HepG2 (cell line): ENCODE data around the gene HUNK. TPM values are rescaled to one million over a fixed set of nuclear protein-coding genes. Genes with fewer than 3 reads are reported as not detected.

Source experiments
- CHCHD3 ChIP-seq: sonication (generic); formaldehyde crosslinking; IDR thresholded peaks from 2 replicates; pipeline ENCODE4 v1.8.0; 2022; ENCODE audit warnings: mild to moderate bottlenecking, missing genetic modification reagents, moderate library complexity
- HDAC2 ChIP-seq: sonication (generic); formaldehyde crosslinking; IDR thresholded peaks from 2 replicates; pipeline ENCODE4 v1.4.0; 2020; ENCODE audit warnings: missing genetic modification reagents
- KDM6A ChIP-seq: IDR thresholded peaks from 2 replicates; pipeline ENCODE4 v1.6.1; 2016; ENCODE audit warnings: low read depth
- MAFK ChIP-seq, 2 experiments: IDR thresholded peaks in 1 of 2; conservative IDR thresholded peaks in 1 of 2; 2 replicates each; pipeline ENCODE4 v1.6.1; 2011; ENCODE audit warnings: improper control_type of control experiment in 2 of 2, low read length in 2 of 2
- MTF1 ChIP-seq: sonication (generic); formaldehyde crosslinking; IDR thresholded peaks from 2 replicates; pipeline ENCODE4 v1.5.0; 2020; ENCODE audit warnings: missing genetic modification reagents
- MTF2 ChIP-seq: sonication (generic); formaldehyde crosslinking; IDR thresholded peaks from 2 replicates; pipeline ENCODE4 v1.5.0; 2020; ENCODE audit warnings: missing genetic modification reagents, borderline replicate concordance
- NFKBIZ ChIP-seq: IDR thresholded peaks from 2 replicates; pipeline ENCODE4 v1.6.1; 2018; ENCODE audit warnings: missing genetic modification reagents, missing compliant biosample characterization
- NR3C1 ChIP-seq: sonication (generic); formaldehyde crosslinking; IDR thresholded peaks from 2 replicates; pipeline ENCODE4 v1.4.0; 2020; ENCODE audit warnings: missing genetic modification reagents
- PAWR ChIP-seq: sonication (generic); formaldehyde crosslinking; IDR thresholded peaks from 2 replicates; pipeline ENCODE4 v1.4.0; 2020; ENCODE audit warnings: missing genetic modification reagents, mild to moderate bottlenecking, borderline replicate concordance
- PHF8 ChIP-seq: sonication (generic); formaldehyde crosslinking; IDR thresholded peaks from 2 replicates; pipeline ENCODE4 v1.5.0; 2020; ENCODE audit warnings: missing genetic modification reagents
- POGZ ChIP-seq: sonication (generic); formaldehyde crosslinking; IDR thresholded peaks from 2 replicates; pipeline ENCODE4 v1.4.0; 2020; ENCODE audit warnings: mild to moderate bottlenecking, missing genetic modification reagents
- POLR2AphosphoS2 ChIP-seq: IDR thresholded peaks from 2 replicates; pipeline ENCODE4 v1.6.1; 2011; ENCODE audit warnings: low read depth, low read length, improper control_type of control experiment
- PREB ChIP-seq: sonication (generic); formaldehyde crosslinking; IDR thresholded peaks from 2 replicates; pipeline ENCODE4 v1.4.0; 2020; ENCODE audit warnings: missing genetic modification reagents
- SMAD1 ChIP-seq: sonication (generic); formaldehyde crosslinking; IDR thresholded peaks from 2 replicates; pipeline ENCODE4 v1.4.0; 2020; ENCODE audit warnings: missing genetic modification reagents, low read depth, mild to moderate bottlenecking, borderline replicate concordance
- TARDBP ChIP-seq: sonication (generic); formaldehyde crosslinking; IDR thresholded peaks from 2 replicates; pipeline ENCODE4 v1.8.0; 2022; ENCODE audit warnings: mild to moderate bottlenecking, missing genetic modification reagents
- TEAD2 ChIP-seq: sonication (generic); formaldehyde crosslinking; IDR thresholded peaks from 2 replicates; pipeline ENCODE4 v1.9.0; 2021; ENCODE audit warnings: missing genetic modification reagents
- TEAD3 ChIP-seq: optimal IDR thresholded peaks from 2 replicates; pipeline ENCODE3; 2016; ENCODE audit warnings: borderline replicate concordance
- TOPORS ChIP-seq: sonication (generic); formaldehyde crosslinking; IDR thresholded peaks from 2 replicates; pipeline ENCODE4 v1.8.0; 2023; ENCODE audit warnings: mild to moderate bottlenecking, missing genetic modification reagents
- WIZ ChIP-seq: sonication (generic); formaldehyde crosslinking; IDR thresholded peaks from 2 replicates; pipeline ENCODE4 v1.5.1; 2020; ENCODE audit warnings: mild to moderate bottlenecking, missing genetic modification reagents
- ZBTB20 ChIP-seq: sonication (generic); formaldehyde crosslinking; IDR thresholded peaks from 2 replicates; pipeline ENCODE4 v1.8.1; 2023; ENCODE audit warnings: missing genetic modification reagents, low read depth, mild to moderate bottlenecking, borderline replicate concordance
- ZBTB26 ChIP-seq: IDR thresholded peaks from 2 replicates; pipeline ENCODE4 v1.6.1; 2016; ENCODE audit warnings: missing compliant biosample characterization, missing genetic modification reagents, borderline replicate concordance
- ZFP1 ChIP-seq: IDR thresholded peaks from 2 replicates; pipeline ENCODE4 v1.6.1; 2016
- ZNF263 ChIP-seq: sonication (generic); formaldehyde crosslinking; IDR thresholded peaks from 2 replicates; pipeline ENCODE4 v1.4.0; 2020; ENCODE audit warnings: missing genetic modification reagents
- ZNF331 ChIP-seq: sonication (generic); formaldehyde crosslinking; IDR thresholded peaks from 2 replicates; pipeline ENCODE4 v1.4.0; 2020; ENCODE audit warnings: missing genetic modification reagents
- ZNF451 ChIP-seq: sonication (generic); formaldehyde crosslinking; IDR thresholded peaks from 2 replicates; pipeline ENCODE4 v1.5.0; 2020; ENCODE audit warnings: mild to moderate bottlenecking, missing genetic modification reagents
- ZNF547 ChIP-seq: sonication (generic); formaldehyde crosslinking; IDR thresholded peaks from 2 replicates; pipeline ENCODE4 v1.5.1; 2020; ENCODE audit warnings: mild to moderate bottlenecking, missing genetic modification reagents
- ZNF7 ChIP-seq: IDR thresholded peaks from 2 replicates; pipeline ENCODE4 v1.6.1; 2016; ENCODE audit warnings: missing biosample characterization, missing genetic modification reagents
- ZNF75D ChIP-seq: sonication (generic); formaldehyde crosslinking; IDR thresholded peaks from 2 replicates; pipeline ENCODE4 v1.8.1; 2023; ENCODE audit warnings: missing genetic modification reagents, mild to moderate bottlenecking, borderline replicate concordance
- ZNF839 ChIP-seq: sonication (generic); formaldehyde crosslinking; IDR thresholded peaks from 2 replicates; pipeline ENCODE4 v1.4.0; 2020; ENCODE audit warnings: missing genetic modification reagents, mild to moderate bottlenecking, borderline replicate concordance
- polyA plus RNA-seq, 8 experiments: library from polyadenylated mRNA; depleted of rRNA in 3 of 8; stranded (reverse) in 7 of 8; unstranded in 1 of 8; fragments of >200 nt; fragmentation: Illumina TruSeq in 4 of 8; extraction: Trizol in 4 of 8; gene quantifications; 2 replicates each; pipeline versions ENCODE4 v1.2.1 to v1.2.3, GENCODE V29; 2011 to 2016; ENCODE audit warnings: low read depth in 4 of 8, missing spikeins in 1 of 8, mixed read lengths in 1 of 8; ENCODE audit not compliant: insufficient read depth in 1 of 8
- total RNA-seq, 5 experiments: library from RNA; depleted of rRNA; stranded (reverse); fragments of >200 nt; fragmentation: Illumina TruSeq; extraction: Trizol; gene quantifications; 2 replicates each; pipeline ENCODE4 v1.2.3, GENCODE V29; 2016; ENCODE audit warnings: low read depth in 1 of 5

Gene HUNK
- total and polyA plus RNA-seq, 2 of the 13 experiments (the other 11 are each of a cell fraction or from before 2014, with no cell fraction given) = 1.8 to 1.9 TPM

GRCh38 chr21:31900121-31900895, 27.5 kb downstream of the HUNK start (continued):
- TF ChIP-seq ZNF263 (CRISPR knock-in tag) = no peak
- TF ChIP-seq PREB (CRISPR knock-in tag) = no peak
- peak; percentile 27 for TF ChIP-seq TEAD3 (CRISPR knock-in tag)
- TF ChIP-seq ZNF331 (CRISPR knock-in tag) = 0 out of 2 replicates have a peak, but pooled peaks have one; percentile 78
- no peak for TF ChIP-seq NR3C1 (CRISPR knock-in tag)
- no peak for TF ChIP-seq NFKBIZ
- peak; percentile 57; the same call in 1 of the 2 replicates for TF ChIP-seq ZNF7 (CRISPR knock-in tag)
- no peak for TF ChIP-seq ZBTB20 (CRISPR knock-in tag)
- TF ChIP-seq CHCHD3 (CRISPR knock-in tag) = no peak
- no peak for TF ChIP-seq SMAD1
- TF ChIP-seq MTF1 (CRISPR knock-in tag) = no peak
- TF ChIP-seq MAFK (conservative IDR thresholded peaks at IDR 0.05 in 1 of 2, IDR thresholded peaks at IDR 0.05 in 1 of 2; ENCODE audit: low read length in 2 of 2) = no peak; a peak in 1 of 4 replicates
- peak; percentile 45; the same call in 1 of the 2 replicates for TF ChIP-seq POGZ (CRISPR knock-in tag)
- no peak for TF ChIP-seq POLR2AphosphoS2
- no peak for TF ChIP-seq MTF2 (CRISPR knock-in tag)
- no peak for TF ChIP-seq ZNF75D (CRISPR knock-in tag)
- no peak for TF ChIP-seq ZNF451
- TF ChIP-seq HDAC2 = peak; percentile 55; the same call in 1 of the 2 replicates
- 0 out of 2 replicates have a peak, but pooled peaks have one; percentile 52 for TF ChIP-seq ZNF839
- TF ChIP-seq TOPORS = no peak
- no peak; the same call in 1 of the 2 replicates for TF ChIP-seq ZBTB26 (CRISPR knock-in tag)
- no peak for TF ChIP-seq ZNF547 (CRISPR knock-in tag)
- TF ChIP-seq PHF8 (CRISPR knock-in tag) = no peak; the same call in none of the 2 replicates
- TF ChIP-seq KDM6A (CRISPR knock-in tag) = peak; percentile 62; the same call in 1 of the 2 replicates
- no peak for TF ChIP-seq TEAD2 (CRISPR knock-in tag)
- no peak for TF ChIP-seq PAWR (CRISPR knock-in tag)
- no peak; the same call in 1 of the 2 replicates for TF ChIP-seq WIZ
- peak; percentile 65; the same call in 1 of the 2 replicates for TF ChIP-seq ZFP1 (CRISPR knock-in tag)
- TF ChIP-seq TARDBP (CRISPR knock-in tag) = no peak; the same call in 1 of the 2 replicates
